Measurements from ENCODE around the gene PRMT9.

PRMT9 gene

GRCh38 chr4:147617841-147618691 is 65.9 kb downstream of the PRMT9 start:
- no peak for DNase-seq

- DNase-seq = peak; percentile 83
Measured at GRCh38 chr4:147617173-147617840, 66.7 kb downstream of the PRMT9 start, which contains the start of gene TMEM184C. Gene TMEM184C, plus strand, starts transcription at chr4:147617397. Its CDS starts 560 bp downstream, at chr4:147617957.

GRCh38 chr4:147616849-147617172 is 67.2 kb downstream of the PRMT9 start:
- no peak for DNase-seq

- no peak for DNase-seq
Measured at GRCh38 chr4:147610686-147611085, 73.3 kb downstream of the PRMT9 start.

- no peak for DNase-seq
Measured at GRCh38 chr4:147607471-147607870, 76.5 kb downstream of the PRMT9 start.

- DNase-seq = no peak
Measured at GRCh38 chr4:147605499-147605898, 78.5 kb downstream of the PRMT9 start.

GRCh38 chr4:147599769-147600168 is 84.2 kb downstream of the PRMT9 start:
- DNase-seq = no peak

GRCh38 chr4:147599206-147599605 is 84.8 kb downstream of the PRMT9 start:
- DNase-seq = no peak

GRCh38 chr4:147597561-147597960 is 86.4 kb downstream of the PRMT9 start:
- no peak for DNase-seq

- DNase-seq = no peak
Measured at GRCh38 chr4:147596981-147597380, 87.0 kb downstream of the PRMT9 start.

- DNase-seq = no peak
Measured at GRCh38 chr4:147596377-147596776, 87.6 kb downstream of the PRMT9 start.

GRCh38 chr4:147594578-147594977 is 89.4 kb downstream of the PRMT9 start:
- no peak for DNase-seq

GRCh38 chr4:147594107-147594506 is 89.9 kb downstream of the PRMT9 start:
- DNase-seq = no peak

- DNase-seq = no peak
Measured at GRCh38 chr4:147591106-147591505, 92.9 kb downstream of the PRMT9 start.

- peak; percentile 3 for DNase-seq
Measured at GRCh38 chr4:147590249-147590920, 93.6 kb downstream of the PRMT9 start.

GRCh38 chr4:147589586-147589985 is 94.4 kb downstream of the PRMT9 start:
- DNase-seq = no peak
